HG03060 (cell line): ENCODE results near the gene LDLRAD2.
A peak's percentile ranks its signal among the peaks of the same experiment; 100 is the strongest.
"Not testable (repeated sequence)": the region's sequence is repeated elsewhere in the genome, so short reads cannot be mapped to it uniquely, and the experiment has no call there.

Experiments used
- ATAC-seq: cut with Tn5 transposase; IDR thresholded peaks from one replicate; pipeline ENCODE4 v1.9.1; 2021; ENCODE audit warnings: low read depth, moderate number of reproducible peaks; ENCODE audit not compliant: unreplicated experiment

LDLRAD2 gene

GRCh38 chr1:21782868-21783678 is 29.0 kb upstream of the LDLRAD2 start, which contains the start of gene USP48:
USP48 (minus strand) TSS chr1:21783149; CDS start chr1:21782957, 192 bp downstream.
- peak; percentile 37 for ATAC-seq

DNA sequence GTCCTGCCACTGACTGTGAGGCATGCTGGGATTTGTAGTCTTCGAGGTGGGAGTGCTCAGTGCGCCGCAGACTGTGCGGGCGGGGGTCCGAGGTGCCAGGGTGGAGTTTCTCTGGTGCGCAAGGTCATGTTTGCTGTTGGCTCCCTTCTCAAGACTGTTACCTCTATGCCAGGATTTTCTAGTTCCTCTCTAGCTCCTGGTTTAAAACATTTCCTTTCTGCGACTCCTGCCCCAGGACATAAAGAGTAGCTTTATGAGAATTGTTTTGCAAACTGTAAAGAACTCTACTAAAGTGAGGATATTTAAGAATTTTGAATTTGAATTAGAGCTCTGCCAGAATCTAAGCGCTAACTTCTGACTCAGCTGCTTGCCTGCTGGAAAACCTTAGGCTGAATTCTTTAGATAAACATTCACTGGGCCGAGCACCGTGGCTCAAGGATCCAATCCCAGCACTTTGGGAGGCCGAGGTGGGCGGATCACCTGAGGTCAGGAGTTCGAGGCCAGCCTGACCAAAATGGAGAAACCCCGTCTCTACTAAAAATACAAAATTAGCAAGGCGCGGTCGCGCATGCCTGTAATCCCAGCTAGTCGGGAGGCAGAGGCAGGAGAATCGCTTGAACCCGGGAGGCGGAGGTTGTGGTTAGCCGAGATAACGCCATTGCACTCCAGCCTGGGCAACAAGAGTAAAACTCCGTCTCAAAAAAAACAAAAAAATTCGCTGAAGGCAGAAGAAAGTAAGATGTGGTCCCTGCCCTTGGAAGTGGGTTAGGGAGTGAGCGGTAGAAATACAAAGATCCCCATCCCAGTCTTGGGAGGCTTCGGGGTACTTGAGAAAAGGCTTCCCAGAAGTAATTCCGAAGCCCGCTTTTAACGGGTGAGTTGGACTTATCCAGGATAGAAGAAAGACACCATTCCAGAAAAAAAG is 28.1 kb upstream of the LDLRAD2 start:
- no peak for ATAC-seq

GRCh38 chr1:21785764-21786163 is 26.3 kb upstream of the LDLRAD2 start:
- ATAC-seq, result not testable (repeated sequence)

DNA sequence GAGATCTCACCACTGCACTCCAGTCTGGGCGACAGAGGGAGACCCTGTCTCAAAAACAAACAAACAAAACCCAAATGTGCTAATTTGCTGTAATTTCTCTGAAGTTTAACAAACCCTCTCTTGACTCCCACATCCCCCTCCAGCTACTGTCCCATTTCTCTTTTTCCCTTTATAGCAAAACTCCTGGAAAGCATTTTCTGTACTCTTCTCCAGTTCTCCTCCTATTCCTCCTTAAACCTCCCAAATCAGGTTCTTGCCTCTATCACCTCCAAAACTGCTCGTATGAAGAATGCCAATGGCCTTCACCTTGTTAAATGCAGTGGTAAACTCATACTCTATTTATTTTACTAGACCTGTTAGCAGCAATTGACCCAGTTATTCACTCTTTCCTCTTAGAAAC is 25.4 kb upstream of the LDLRAD2 start:
- no peak for ATAC-seq

GRCh38 chr1:21793104-21793503 is 19.0 kb upstream of the LDLRAD2 start:
- ATAC-seq, result no peak

GRCh38 chr1:21794656-21795055 is 17.4 kb upstream of the LDLRAD2 start:
- ATAC-seq, result no peak

DNA sequence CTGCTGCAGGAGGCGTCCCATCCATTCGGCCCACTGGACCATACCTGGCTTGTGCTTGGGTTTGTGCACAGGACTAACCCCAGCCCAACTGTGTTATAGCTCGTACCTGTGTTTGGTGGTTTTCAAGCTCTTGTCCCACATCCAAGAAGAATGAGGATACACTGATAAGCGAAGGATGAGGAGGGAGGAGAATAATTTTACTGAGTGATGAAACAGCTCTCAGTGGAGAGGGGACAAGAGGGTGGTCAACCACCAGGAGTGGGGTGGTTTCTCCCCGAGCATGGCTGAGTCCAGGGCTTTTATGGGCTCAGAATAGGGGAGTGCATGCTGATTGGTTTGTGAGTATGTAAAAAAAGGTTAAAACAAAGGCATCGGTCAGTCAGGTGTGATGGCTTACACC is 17.0 kb upstream of the LDLRAD2 start:
- ATAC-seq, result no peak

- ATAC-seq, result no peak
Observed at GRCh38 chr1:21799730-21800129, 12.3 kb upstream of the LDLRAD2 start.

- ATAC-seq, result no peak
Observed at GRCh38 chr1:21801100-21801499, 11.0 kb upstream of the LDLRAD2 start.

DNA sequence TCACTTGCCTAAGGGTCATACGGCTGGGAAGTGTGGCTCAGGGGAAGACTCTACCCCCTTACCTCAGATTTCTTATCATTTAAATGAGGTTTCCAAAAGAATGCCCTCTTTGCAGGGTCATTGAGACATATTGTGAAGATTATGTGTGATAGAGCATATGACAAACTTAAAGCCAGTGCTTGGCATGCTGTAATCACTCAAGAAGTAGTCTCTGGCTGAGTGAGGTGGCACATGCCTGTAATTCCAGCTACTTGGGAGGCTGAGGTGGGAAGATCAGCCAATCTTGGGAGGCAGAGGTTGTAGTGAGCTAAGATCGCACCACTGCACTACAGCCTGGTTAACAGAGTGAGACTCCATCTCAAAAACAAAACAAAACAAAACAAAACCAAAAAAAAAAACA is 7.5 kb upstream of the LDLRAD2 start:
- no peak for ATAC-seq

GRCh38 chr1:21813542-21813941 is 1.5 kb downstream of the LDLRAD2 start:
- ATAC-seq, result no peak

- ATAC-seq, result no peak
Observed at GRCh38 chr1:21814241-21814918, 2.3 kb downstream of the LDLRAD2 start.

DNA sequence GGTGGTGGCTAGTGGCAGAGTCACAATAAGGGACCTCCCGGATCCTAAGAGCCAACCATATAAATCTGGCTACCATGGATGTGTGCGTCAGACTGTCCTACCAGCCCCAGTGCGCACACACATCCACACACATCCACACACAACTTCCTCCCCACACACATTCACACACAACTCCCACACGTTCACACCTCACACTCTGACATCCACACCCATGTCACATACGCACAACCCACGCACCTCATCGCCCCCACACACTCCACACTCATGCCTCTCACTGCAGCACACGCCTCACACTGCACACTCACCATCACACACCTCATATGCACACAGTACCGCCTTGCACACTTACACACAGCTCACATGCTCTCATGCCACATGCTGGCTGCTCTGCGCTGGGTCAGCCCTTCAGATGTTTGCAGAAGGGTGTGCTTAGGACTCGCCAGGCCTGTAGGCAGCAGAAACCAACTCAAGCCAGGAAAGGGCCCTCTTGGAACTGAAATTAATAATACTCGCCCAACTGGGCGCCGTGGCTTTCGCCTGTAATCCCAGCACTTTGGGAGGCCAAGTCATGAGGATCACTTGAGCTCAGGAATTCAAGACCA is 3.0 kb downstream of the LDLRAD2 start:
- no peak for ATAC-seq

GRCh38 chr1:21815724-21816321 is 3.8 kb downstream of the LDLRAD2 start:
- ATAC-seq, result no peak

DNA sequence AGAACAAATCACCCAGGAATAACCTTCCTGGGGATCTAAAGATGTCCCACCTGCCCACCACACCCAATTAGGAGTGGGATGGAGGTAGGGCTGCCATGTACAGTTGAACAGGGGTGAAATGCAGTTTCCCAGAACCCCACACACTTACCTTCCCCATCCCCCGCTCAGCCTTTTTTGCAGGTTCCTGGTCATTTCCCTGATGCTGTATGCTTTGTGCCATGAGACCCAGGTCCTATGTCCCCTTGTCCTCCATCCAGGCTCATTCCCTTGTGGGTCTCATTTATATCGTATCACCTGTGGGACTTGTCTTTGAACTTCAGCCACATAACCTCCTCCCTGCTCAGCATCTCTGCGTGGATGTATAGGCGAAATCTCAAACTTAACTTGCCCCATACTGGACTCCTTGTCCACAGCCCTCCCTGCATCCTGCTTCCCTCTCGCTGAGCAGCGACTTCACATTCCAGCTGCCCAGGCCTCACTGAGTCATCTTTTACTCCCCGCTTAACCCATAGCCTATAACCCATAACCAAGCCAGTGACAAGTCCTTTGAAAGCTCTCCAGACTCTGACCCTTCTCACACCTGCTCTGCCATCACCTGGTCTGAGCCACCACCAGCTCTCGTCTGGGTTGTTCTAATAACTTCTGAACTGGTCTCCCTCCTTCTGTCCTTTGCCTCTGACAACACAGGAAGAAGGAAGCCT is 4.7 kb downstream of the LDLRAD2 start:
- ATAC-seq, result no peak

GRCh38 chr1:21818656-21819055 is 6.6 kb downstream of the LDLRAD2 start:
- no peak for ATAC-seq

GRCh38 chr1:21820597-21821232 is 8.7 kb downstream of the LDLRAD2 start:
- ATAC-seq, result no peak

DNA sequence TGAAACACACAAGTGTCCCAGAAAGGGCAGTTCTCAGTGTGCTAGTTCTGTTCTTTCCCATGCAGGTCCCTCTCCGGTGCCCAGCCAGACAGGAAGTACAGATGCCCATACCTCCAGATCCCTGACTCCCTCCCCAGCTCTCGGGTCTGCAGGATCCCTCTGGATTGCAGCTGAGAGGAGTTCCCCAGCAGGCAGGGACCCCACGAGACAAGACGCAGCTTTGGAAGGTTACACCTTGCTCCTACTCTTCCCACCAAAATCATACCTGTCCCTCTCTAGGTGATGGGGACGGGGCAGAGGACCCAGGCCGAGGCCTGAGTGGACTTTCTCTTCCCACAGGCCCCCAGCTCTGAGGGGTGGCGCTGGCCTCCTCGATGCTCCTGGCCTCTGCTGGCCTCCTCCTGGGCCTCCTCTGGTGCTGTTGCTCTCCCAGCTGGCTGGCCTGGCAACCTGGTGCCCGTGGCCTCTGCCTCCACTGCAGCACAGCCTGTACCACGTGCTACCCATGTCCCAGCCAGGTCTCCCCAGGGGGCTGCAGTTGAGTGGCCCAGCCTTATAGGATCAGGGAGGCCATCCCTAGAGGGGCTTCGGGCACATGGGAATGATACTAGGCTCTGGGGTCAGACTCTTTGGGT is 9.4 kb downstream of the LDLRAD2 start:
- no peak for ATAC-seq

DNA sequence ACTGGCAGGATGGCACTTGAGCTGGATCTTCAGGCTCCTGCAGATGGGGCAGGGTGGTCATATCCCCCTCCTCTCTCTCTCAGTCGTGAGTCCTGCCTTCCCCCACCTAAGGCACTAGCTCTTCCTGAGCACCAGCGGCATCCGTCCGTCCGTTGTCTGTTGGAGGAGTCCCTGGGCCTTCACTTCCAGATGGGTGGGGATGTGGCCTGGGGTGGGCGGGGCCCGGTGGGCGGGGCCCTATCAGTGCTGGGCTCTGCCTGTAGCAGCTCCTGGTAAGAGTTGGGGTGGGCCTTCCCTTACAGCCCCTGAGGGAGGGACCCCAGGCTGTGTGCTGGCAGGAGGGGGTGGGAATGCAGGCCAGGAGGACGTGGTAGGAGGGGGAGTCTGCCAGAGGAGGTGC is 10.3 kb downstream of the LDLRAD2 start:
- ATAC-seq, result no peak
